ENCODE data around the gene GLIS1.

The GLIS1 gene

DNA sequence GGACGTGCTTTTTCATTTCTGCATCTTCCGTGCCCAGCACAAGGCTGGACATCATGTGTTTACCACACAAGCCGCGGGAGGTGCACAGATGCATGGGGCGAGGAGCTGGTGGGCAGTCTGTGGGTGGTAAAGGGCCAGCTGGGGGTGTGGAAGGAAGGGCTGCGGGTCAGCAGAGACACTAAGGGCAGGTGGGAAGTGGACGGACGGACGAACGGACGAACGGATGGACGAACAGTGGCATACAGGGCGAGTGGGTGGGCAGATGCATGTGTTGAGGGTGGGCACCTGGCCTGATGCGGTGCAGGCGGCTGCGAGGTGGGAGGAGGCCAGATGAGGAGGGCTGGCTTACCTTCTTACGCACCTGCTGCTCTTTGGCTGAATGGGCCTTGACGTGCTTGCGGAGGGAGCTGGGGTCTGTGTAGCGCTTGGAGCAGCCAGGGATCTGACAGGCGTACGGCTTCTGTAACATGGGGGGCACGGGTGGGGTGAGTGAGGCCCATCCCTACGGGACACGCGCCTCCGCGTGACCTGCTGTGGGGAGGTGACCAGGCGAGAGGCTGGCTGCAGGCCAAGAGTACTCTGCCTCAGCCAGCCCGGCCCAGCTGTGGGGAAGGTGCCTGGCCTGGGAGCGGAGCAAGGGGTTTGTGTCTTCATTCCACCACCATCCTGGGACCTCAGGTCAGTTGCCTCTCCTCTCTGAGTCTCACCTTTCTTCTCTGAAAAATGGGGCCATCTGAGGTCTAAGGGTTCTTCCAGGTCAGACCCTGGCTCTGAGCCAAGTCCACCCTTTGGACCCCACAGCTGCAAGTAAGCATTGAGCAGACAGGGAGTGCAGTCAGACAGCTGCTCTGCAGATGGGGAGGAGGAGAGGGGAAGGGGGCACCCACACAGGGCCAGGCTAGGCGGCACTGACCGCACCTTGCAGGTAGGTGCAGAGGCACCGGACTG is 214.3 kb downstream of the GLIS1 start:
- Histone ChIP-seq H3K79me2 (ENCODE audit: insufficient read depth, low read length) (no peaks in the 10 kb centered on the region), H3K9me2 (replicated peaks; ENCODE audit: insufficient read depth, low read length) (no peaks in the 10 kb centered on the region), H2AFZ (ENCODE audit: low read depth, low read length, severe bottlenecking) (no peak overlapping the region), H3K36me3 (ENCODE audit: low read length) (no peaks in the 10 kb centered on the region), H3K27me3 (ENCODE audit: low read length) (no peaks in the 10 kb centered on the region), H3K9ac (ENCODE audit: low read length) (no peak overlapping the region), H4K20me1 (ENCODE audit: low read depth, low read length) (no peaks in the 10 kb centered on the region), H3K4me3 (ENCODE audit: insufficient read depth, low read length, poor library complexity, severe bottlenecking) (no peak overlapping the region), H3K4me2 (ENCODE audit: low read depth, low read length, poor library complexity, severe bottlenecking) (no peak overlapping the region), H3K27ac (ENCODE audit: low read depth, low read length) (no peak overlapping the region), H3K9me3 (ENCODE audit: insufficient read depth, low read length) (no peaks in the 10 kb centered on the region), H3F3A (ENCODE audit: insufficient read depth) (no peaks in the 10 kb centered on the region)
- TF ChIP-seq, protein P1, sequence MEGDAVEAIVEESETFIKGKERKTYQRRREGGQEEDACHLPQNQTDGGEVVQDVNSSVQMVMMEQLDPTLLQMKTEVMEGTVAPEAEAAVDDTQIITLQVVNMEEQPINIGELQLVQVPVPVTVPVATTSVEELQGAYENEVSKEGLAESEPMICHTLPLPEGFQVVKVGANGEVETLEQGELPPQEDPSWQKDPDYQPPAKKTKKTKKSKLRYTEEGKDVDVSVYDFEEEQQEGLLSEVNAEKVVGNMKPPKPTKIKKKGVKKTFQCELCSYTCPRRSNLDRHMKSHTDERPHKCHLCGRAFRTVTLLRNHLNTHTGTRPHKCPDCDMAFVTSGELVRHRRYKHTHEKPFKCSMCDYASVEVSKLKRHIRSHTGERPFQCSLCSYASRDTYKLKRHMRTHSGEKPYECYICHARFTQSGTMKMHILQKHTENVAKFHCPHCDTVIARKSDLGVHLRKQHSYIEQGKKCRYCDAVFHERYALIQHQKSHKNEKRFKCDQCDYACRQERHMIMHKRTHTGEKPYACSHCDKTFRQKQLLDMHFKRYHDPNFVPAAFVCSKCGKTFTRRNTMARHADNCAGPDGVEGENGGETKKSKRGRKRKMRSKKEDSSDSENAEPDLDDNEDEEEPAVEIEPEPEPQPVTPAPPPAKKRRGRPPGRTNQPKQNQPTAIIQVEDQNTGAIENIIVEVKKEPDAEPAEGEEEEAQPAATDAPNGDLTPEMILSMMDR (IDR thresholded peaks at IDR 0.05; ENCODE audit: insufficient read depth, low read length, poor library complexity, severe bottlenecking): no peak
- TF ChIP-seq EZH2phosphoT487 (conservative IDR thresholded peaks at IDR 0.05; ENCODE audit: low read length): no peak

DNA sequence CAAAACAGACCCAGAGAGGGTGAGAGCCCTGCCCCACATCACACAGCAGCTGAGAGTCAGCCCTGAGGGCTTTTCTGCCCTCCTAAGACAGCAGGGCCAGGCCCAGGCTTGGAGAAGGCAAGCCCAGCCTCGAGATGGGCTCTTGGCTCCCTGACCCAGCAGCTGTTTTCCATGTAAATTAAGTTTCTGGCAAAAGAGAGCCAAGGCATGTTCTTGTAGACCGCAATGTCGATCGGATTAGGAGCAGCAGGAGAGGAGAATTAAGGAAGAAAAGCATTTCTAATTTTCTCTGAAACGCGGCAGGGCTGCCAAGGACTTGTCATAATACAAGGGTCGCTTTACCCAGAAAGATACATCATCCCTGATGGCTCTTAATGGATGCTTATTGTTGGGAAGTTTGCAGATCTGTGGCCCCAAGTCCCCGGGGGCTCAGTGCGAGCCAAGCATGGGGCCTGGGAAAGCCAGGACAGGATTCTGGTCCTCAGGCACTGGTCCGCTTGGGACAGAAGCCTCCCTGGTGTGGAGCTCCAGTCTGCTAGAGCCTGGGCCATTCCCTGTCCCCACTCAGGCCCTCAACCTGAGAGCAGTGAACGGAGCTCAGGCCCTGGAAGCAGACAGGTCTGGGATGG is 216.9 kb downstream of the GLIS1 start:
- Histone ChIP-seq H3K9ac (ENCODE audit: low read length) (no peak overlapping the region), H2AFZ (ENCODE audit: low read depth, low read length, severe bottlenecking) (no peak overlapping the region), H4K20me1 (ENCODE audit: low read depth, low read length) (no peaks in the 10 kb centered on the region), H3K9me2 (replicated peaks; ENCODE audit: insufficient read depth, low read length) (no peaks in the 10 kb centered on the region), H3F3A (ENCODE audit: insufficient read depth) (no peaks in the 10 kb centered on the region), H3K36me3 (ENCODE audit: low read length) (no peaks in the 10 kb centered on the region), H3K9me3 (ENCODE audit: insufficient read depth, low read length) (no peaks in the 10 kb centered on the region), H3K27ac (ENCODE audit: low read depth, low read length) (no peak overlapping the region), H3K79me2 (ENCODE audit: insufficient read depth, low read length) (no peaks in the 10 kb centered on the region), H3K4me3 (ENCODE audit: insufficient read depth, low read length, poor library complexity, severe bottlenecking) (no peak overlapping the region), H3K4me2 (ENCODE audit: low read depth, low read length, poor library complexity, severe bottlenecking) (no peak overlapping the region), H3K27me3 (ENCODE audit: low read length) (no peaks in the 10 kb centered on the region)
- TF ChIP-seq, protein P1 (IDR thresholded peaks at IDR 0.05; ENCODE audit: insufficient read depth, low read length, poor library complexity, severe bottlenecking): no peak
- no peak for TF ChIP-seq EZH2phosphoT487 (conservative IDR thresholded peaks at IDR 0.05; ENCODE audit: low read length)

DNA sequence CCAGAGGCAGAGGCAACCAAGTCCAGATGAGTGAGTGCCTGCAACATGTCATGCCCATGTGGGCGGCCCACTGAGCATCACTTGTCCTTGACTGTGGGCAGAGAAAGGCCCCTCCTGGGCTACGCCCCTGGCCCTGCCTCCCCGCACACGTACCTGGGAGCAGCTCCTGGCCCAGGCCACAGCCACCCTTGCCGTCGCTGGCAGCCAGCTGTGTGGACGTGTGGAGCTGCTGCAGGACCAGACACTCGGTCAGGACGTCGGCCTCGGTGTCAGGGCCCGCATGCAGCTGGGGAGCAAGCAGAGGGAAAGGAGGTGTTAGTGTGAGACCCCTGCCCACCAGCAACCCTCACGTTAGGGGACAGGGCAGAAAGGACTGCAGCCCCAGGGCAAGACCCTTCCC is 218.5 kb downstream of the GLIS1 start:
- Histone ChIP-seq H3K9me2 (replicated peaks; ENCODE audit: insufficient read depth, low read length) (no peaks in the 10 kb centered on the region), H3K9ac (ENCODE audit: low read length) (no peak overlapping the region), H3K4me2 (ENCODE audit: low read depth, low read length, poor library complexity, severe bottlenecking) (no peak overlapping the region), H3K9me3 (ENCODE audit: insufficient read depth, low read length) (no peaks in the 10 kb centered on the region), H3K27me3 (ENCODE audit: low read length) (no peaks in the 10 kb centered on the region), H3K4me3 (ENCODE audit: insufficient read depth, low read length, poor library complexity, severe bottlenecking) (no peak overlapping the region), H3F3A (ENCODE audit: insufficient read depth) (no peaks in the 10 kb centered on the region), H4K20me1 (ENCODE audit: low read depth, low read length) (no peaks in the 10 kb centered on the region), H3K36me3 (ENCODE audit: low read length) (no peaks in the 10 kb centered on the region), H3K27ac (ENCODE audit: low read depth, low read length) (no peak overlapping the region), H2AFZ (ENCODE audit: low read depth, low read length, severe bottlenecking) (no peak overlapping the region), H3K79me2 (ENCODE audit: insufficient read depth, low read length) (no peaks in the 10 kb centered on the region)
- TF ChIP-seq, protein P1 (IDR thresholded peaks at IDR 0.05; ENCODE audit: insufficient read depth, low read length, poor library complexity, severe bottlenecking): no peak
- no peak for TF ChIP-seq EZH2phosphoT487 (conservative IDR thresholded peaks at IDR 0.05; ENCODE audit: low read length)
